Measurements from ENCODE around the gene VPS51.

VPS51 gene

GRCh38 chr11:65104628-65105027, 8.6 kb downstream of the VPS51 start:
- Histone ChIP-seq H3K4me3 (ENCODE audit: low read depth in 1 of 2, low read length in 2 of 2) (no peak overlapping the region), H3K9me3 (ENCODE audit: control insufficient read depth in 1 of 2, low read length in 2 of 2) (no peaks in the 10 kb centered on the region), H3K36me3 (ENCODE audit: control insufficient read depth in 1 of 2, insufficient read depth in 2 of 2, low read length in 2 of 2) (peaks cover 10 to 31% of the 10 kb centered on the region in 2 donors), H3K27ac (ENCODE audit: low read depth, low read length) (no peak overlapping the region), H3K4me1 (ENCODE audit: control insufficient read depth in 1 of 2, insufficient read depth in 2 of 2, low read length in 2 of 2) (peaks cover 0 to 4% of the 10 kb centered on the region in 2 donors), H3K9ac (ENCODE audit: low read depth in 1 of 2, low read length in 2 of 2) (no peak overlapping the region), H3K27me3 (ENCODE audit: control insufficient read depth in 1 of 2, insufficient read depth in 2 of 2, low read length in 2 of 2) (no peaks in the 10 kb centered on the region)

- Histone ChIP-seq H3K4me1 (ENCODE audit: control insufficient read depth in 1 of 2, insufficient read depth in 2 of 2, low read length in 2 of 2) (peaks cover 14 to 19% of the 10 kb centered on the region in 2 donors), H3K9me3 (ENCODE audit: control insufficient read depth in 1 of 2, low read length in 2 of 2) (no peaks in the 10 kb centered on the region), H3K27ac (ENCODE audit: low read depth, low read length) (no peak overlapping the region), H3K27me3 (ENCODE audit: control insufficient read depth in 1 of 2, insufficient read depth in 2 of 2, low read length in 2 of 2) (no peaks in the 10 kb centered on the region), H3K4me3 (ENCODE audit: low read depth in 1 of 2, low read length in 2 of 2) (no peak overlapping the region), H3K9ac (ENCODE audit: low read depth in 1 of 2, low read length in 2 of 2) (no peak overlapping the region), H3K36me3 (ENCODE audit: control insufficient read depth in 1 of 2, insufficient read depth in 2 of 2, low read length in 2 of 2) (peaks cover 10 to 34% of the 10 kb centered on the region in 2 donors)
These were observed 11.1 kb downstream of the VPS51 start for GRCh38 chr11:65107078-65107477.

GRCh38 chr11:65107751-65108468, 11.9 kb downstream of the VPS51 start:
- H3K27ac ChIP-seq (ENCODE audit: low read depth, low read length): no peak overlapping the region
- H3K9ac ChIP-seq (ENCODE audit: low read depth in 1 of 2, low read length in 2 of 2): no peak overlapping the region
- H3K36me3 ChIP-seq (ENCODE audit: control insufficient read depth in 1 of 2, insufficient read depth in 2 of 2, low read length in 2 of 2): peaks cover 10 to 34% of the 10 kb centered on the region in 2 donors
- no peak overlapping the region for H3K4me3 ChIP-seq (ENCODE audit: low read depth in 1 of 2, low read length in 2 of 2)
- peaks cover 16 to 23% of the 10 kb centered on the region in 2 donors for H3K4me1 ChIP-seq (ENCODE audit: control insufficient read depth in 1 of 2, insufficient read depth in 2 of 2, low read length in 2 of 2)
- no peaks in the 10 kb centered on the region for H3K27me3 ChIP-seq (ENCODE audit: control insufficient read depth in 1 of 2, insufficient read depth in 2 of 2, low read length in 2 of 2)
- no peaks in the 10 kb centered on the region for H3K9me3 ChIP-seq (ENCODE audit: control insufficient read depth in 1 of 2, low read length in 2 of 2)

GRCh38 chr11:65108469-65109123, 12.6 kb downstream of the VPS51 start:
- Histone ChIP-seq H3K4me3 (ENCODE audit: low read depth in 1 of 2, low read length in 2 of 2) (no peak overlapping the region), H3K9me3 (ENCODE audit: control insufficient read depth in 1 of 2, low read length in 2 of 2) (no peaks in the 10 kb centered on the region), H3K27me3 (ENCODE audit: control insufficient read depth in 1 of 2, insufficient read depth in 2 of 2, low read length in 2 of 2) (no peaks in the 10 kb centered on the region), H3K36me3 (ENCODE audit: control insufficient read depth in 1 of 2, insufficient read depth in 2 of 2, low read length in 2 of 2) (peaks cover 10 to 34% of the 10 kb centered on the region in 2 donors), H3K4me1 (ENCODE audit: control insufficient read depth in 1 of 2, insufficient read depth in 2 of 2, low read length in 2 of 2) (peaks cover 20 to 29% of the 10 kb centered on the region in 2 donors), H3K9ac (ENCODE audit: low read depth in 1 of 2, low read length in 2 of 2) (no peak overlapping the region), H3K27ac (ENCODE audit: low read depth, low read length) (no peak overlapping the region)

GRCh38 chr11:65109231-65110198, 13.5 kb downstream of the VPS51 start:
- H3K4me3 ChIP-seq (ENCODE audit: low read depth in 1 of 2, low read length in 2 of 2): no peak overlapping the region
- peaks cover 20 to 31% of the 10 kb centered on the region in 2 donors for H3K4me1 ChIP-seq (ENCODE audit: control insufficient read depth in 1 of 2, insufficient read depth in 2 of 2, low read length in 2 of 2)
- H3K36me3 ChIP-seq (ENCODE audit: control insufficient read depth in 1 of 2, insufficient read depth in 2 of 2, low read length in 2 of 2): peaks cover 10 to 34% of the 10 kb centered on the region in 2 donors
- H3K9ac ChIP-seq (ENCODE audit: low read depth in 1 of 2, low read length in 2 of 2): no peak overlapping the region
- no peaks in the 10 kb centered on the region for H3K27me3 ChIP-seq (ENCODE audit: control insufficient read depth in 1 of 2, insufficient read depth in 2 of 2, low read length in 2 of 2)
- no peak overlapping the region for H3K27ac ChIP-seq (ENCODE audit: low read depth, low read length)
- no peaks in the 10 kb centered on the region for H3K9me3 ChIP-seq (ENCODE audit: control insufficient read depth in 1 of 2, low read length in 2 of 2)

GRCh38 chr11:65110354-65110861, 14.4 kb downstream of the VPS51 start:
- Histone ChIP-seq H3K4me3 (ENCODE audit: low read depth in 1 of 2, low read length in 2 of 2) (no peak overlapping the region), H3K27ac (ENCODE audit: low read depth, low read length) (no peak overlapping the region), H3K9ac (ENCODE audit: low read depth in 1 of 2, low read length in 2 of 2) (no peak overlapping the region), H3K27me3 (ENCODE audit: control insufficient read depth in 1 of 2, insufficient read depth in 2 of 2, low read length in 2 of 2) (no peaks in the 10 kb centered on the region), H3K36me3 (ENCODE audit: control insufficient read depth in 1 of 2, insufficient read depth in 2 of 2, low read length in 2 of 2) (peaks cover 10 to 33% of the 10 kb centered on the region in 2 donors), H3K9me3 (ENCODE audit: control insufficient read depth in 1 of 2, low read length in 2 of 2) (no peaks in the 10 kb centered on the region), H3K4me1 (ENCODE audit: control insufficient read depth in 1 of 2, insufficient read depth in 2 of 2, low read length in 2 of 2) (peaks cover 20 to 33% of the 10 kb centered on the region in 2 donors)

GRCh38 chr11:65111159-65111743, 15.2 kb downstream of the VPS51 start:
- peaks cover 8 to 31% of the 10 kb centered on the region in 2 donors for H3K36me3 ChIP-seq (ENCODE audit: control insufficient read depth in 1 of 2, insufficient read depth in 2 of 2, low read length in 2 of 2)
- H3K9me3 ChIP-seq (ENCODE audit: control insufficient read depth in 1 of 2, low read length in 2 of 2): no peaks in the 10 kb centered on the region
- H3K4me1 ChIP-seq (ENCODE audit: control insufficient read depth in 1 of 2, insufficient read depth in 2 of 2, low read length in 2 of 2): peaks cover 25 to 41% of the 10 kb centered on the region in 2 donors
- H3K4me3 ChIP-seq (ENCODE audit: low read depth in 1 of 2, low read length in 2 of 2): peak overlapping the region in 1 of 2 donors; percentile 42
- H3K27me3 ChIP-seq (ENCODE audit: control insufficient read depth in 1 of 2, insufficient read depth in 2 of 2, low read length in 2 of 2): no peaks in the 10 kb centered on the region
- H3K9ac ChIP-seq (ENCODE audit: low read depth in 1 of 2, low read length in 2 of 2): no peak overlapping the region
- H3K27ac ChIP-seq (ENCODE audit: low read depth, low read length): no peak overlapping the region

GRCh38 chr11:65111744-65112545, 15.9 kb downstream of the VPS51 start, which contains the start of gene TM7SF2:
Gene TM7SF2 (plus strand): TSS chr11:65111872. CDS start chr11:65112016, 144 bp downstream.
- peak within 1 kb of the TSS; percentile 73 to 80 for H3K9ac ChIP-seq (ENCODE audit: low read depth in 1 of 2, low read length in 2 of 2)

More at GRCh38 chr11:65111744-65112545, 15.9 kb downstream of the VPS51 start, which contains the start of gene TM7SF2:
- H3K27me3 ChIP-seq (ENCODE audit: control insufficient read depth in 1 of 2, insufficient read depth in 2 of 2, low read length in 2 of 2): no peaks in the 10 kb centered on the region
- H3K27ac ChIP-seq (ENCODE audit: low read depth, low read length): no peak within 1 kb of the TSS
- H3K4me3 ChIP-seq (ENCODE audit: low read depth in 1 of 2, low read length in 2 of 2): peak within 1 kb of the TSS; percentile 74 to 76
- H3K36me3 ChIP-seq (ENCODE audit: control insufficient read depth in 1 of 2, insufficient read depth in 2 of 2, low read length in 2 of 2): peaks cover 10 to 30% of the 10 kb centered on the region in 2 donors
- H3K4me1 ChIP-seq (ENCODE audit: control insufficient read depth in 1 of 2, insufficient read depth in 2 of 2, low read length in 2 of 2): peaks cover 29 to 48% of the 10 kb centered on the region in 2 donors
- no peaks in the 10 kb centered on the region for H3K9me3 ChIP-seq (ENCODE audit: control insufficient read depth in 1 of 2, low read length in 2 of 2)

All from duodenal mucosa (tissue), 2 donors.